Neural cell (in vitro differentiated cells): Measurements from ENCODE around the gene DNAH7.

Experiments used
- CTCF ChIP-seq: fragments of 450-650 bp; IDR thresholded peaks from 2 replicates; pipeline ENCODE4 v1.5.1; 2014; ENCODE audit warnings: antibody characterized with exemption, mild to moderate bottlenecking, moderate library complexity; ENCODE audit not compliant: poor library complexity, severe bottlenecking
- EZH2 ChIP-seq: fragments of 200-600, 300-800 bp; shearing (Covaris generic), sonication (generic); IDR thresholded peaks from 2 replicates; pipeline ENCODE4 v1.6.1; 2014; ENCODE audit warnings: antibody characterized with exemption, low read length, borderline replicate concordance, mild to moderate bottlenecking; ENCODE audit not compliant: insufficient read depth, poor library complexity, severe bottlenecking
- MXI1 ChIP-seq: fragments of 450-650 bp; conservative IDR thresholded peaks from 2 replicates; pipeline ENCODE4 v1.6.1; 2014; ENCODE audit warnings: antibody characterized with exemption, mild to moderate bottlenecking; ENCODE audit not compliant: poor library complexity, severe bottlenecking

- no peak for TF ChIP-seq CTCF
- no peak for TF ChIP-seq MXI1
- TF ChIP-seq EZH2: no peak
Measured at GRCh38 chr2:195912079-195912478, 156.6 kb downstream of the DNAH7 start.
